Muscle of back (tissue), 11 donors: ENCODE data around the gene HHATL. TPM values are rescaled to one million over a fixed set of nuclear protein-coding genes. Genes with fewer than 3 reads are reported as not detected.

Experiments
- DNase-seq, 3 donors: peaks; one replicate each; pipeline versions ENCODE4 v3.0.0 to v3.0.0-alpha.2; 2013
- polyA plus RNA-seq, 10 donors: library from polyadenylated mRNA; unstranded; fragments of 120-200 nt; gene quantifications; one replicate each; pipeline ENCODE4 v1.2.1, GENCODE V29; 2013; ENCODE audit not compliant: insufficient read length in 10 of 10

The HHATL gene
- polyA plus RNA-seq, 10 donors, result 20.7 to 85.0 (median 48.6) TPM

GRCh38 chr3:42655980-42656679 is 46.5 kb downstream of the HHATL start:
- DNase-seq, result peak in 1 of 3 donors; percentile 30

GRCh38 chr3:42655331-42655888 is 47.2 kb downstream of the HHATL start:
- peak in 1 of 3 donors; percentile 71 for DNase-seq

GRCh38 chr3:42654331-42655201 is 48.0 kb downstream of the HHATL start:
- DNase-seq, result peak; percentile 67 to 88 (median 80)

GRCh38 chr3:42653560-42654330 is 48.9 kb downstream of the HHATL start, which contains the start of gene ZBTB47:
Gene ZBTB47 (plus strand): TSS chr3:42653697. CDS start chr3:42658356, 4,659 bp downstream.
- DNase-seq, result peak in 1 of 3 donors; percentile 45

GRCh38 chr3:42653303-42653559 is 49.4 kb downstream of the HHATL start:
- DNase-seq, result no peak

GRCh38 chr3:42652611-42653302 is 49.8 kb downstream of the HHATL start:
- peak in 1 of 3 donors; percentile 72 for DNase-seq

GRCh38 chr3:42652251-42652610 is 50.4 kb downstream of the HHATL start:
- peak in 1 of 3 donors; percentile 42 for DNase-seq

GRCh38 chr3:42651248-42652091 is 51.1 kb downstream of the HHATL start:
- DNase-seq, result no peak

- no peak for DNase-seq
These were observed 52.8 kb downstream of the HHATL start for GRCh38 chr3:42649783-42650182.

GRCh38 chr3:42649006-42649405 is 53.6 kb downstream of the HHATL start:
- DNase-seq, result no peak

GRCh38 chr3:42647821-42648459 is 54.7 kb downstream of the HHATL start:
- no peak for DNase-seq

Other genes starting within 250 kb of the HHATL start
- gene VIPR1, start 200.2 kb downstream of the HHATL start, polyA plus RNA-seq, result 1 to 10 TPM in 8 of 10 donors, under 1 TPM in 2; 0.75 to 4.5 (median 1.9) TPM
- gene SEC22C, start 120.8 kb downstream of the HHATL start, polyA plus RNA-seq, result 10 to 100 TPM; 18.4 to 27.8 (median 24.4) TPM
- gene SS18L2, start 111.9 kb downstream of the HHATL start, polyA plus RNA-seq, result 10 to 100 TPM; 10.5 to 19.5 (median 12.7) TPM
- 100 to 1,000 TPM in 4 of 10 donors, 10 to 100 TPM in 6; 39.3 to 141 (median 64.6) TPM for gene NKTR, start 102.1 kb downstream of the HHATL start, polyA plus RNA-seq
- gene ZBTB47, start 49.1 kb downstream of the HHATL start, polyA plus RNA-seq, result 10 to 100 TPM; 26.3 to 37.7 (median 28.4) TPM
- 100 to 1,000 TPM in 7 of 10 donors, 10 to 100 TPM in 3; 69.8 to 138 (median 122) TPM for gene KLHL40, start 17.3 kb downstream of the HHATL start, polyA plus RNA-seq
- gene CCDC13, start 70.5 kb upstream of the HHATL start, polyA plus RNA-seq, result under 1 TPM; 0.24 to 0.96 (median 0.44) TPM
- gene HIGD1A, start 101.7 kb upstream of the HHATL start, polyA plus RNA-seq, result 10 to 100 TPM; 76.6 to 96.1 (median 84.9) TPM
- gene ACKR2, start 106.6 kb upstream of the HHATL start, polyA plus RNA-seq, result under 1 TPM; 0.17 to 0.72 (median 0.55) TPM
- gene CYP8B1, start 173.1 kb upstream of the HHATL start, polyA plus RNA-seq, result under 1 TPM in 8 of 10 donors, not detected in 2; 0.03 to 0.12 (median 0.07) TPM
- 10 to 100 TPM; 10.1 to 28.6 (median 15.3) TPM for gene ZNF662, start 203.3 kb upstream of the HHATL start, polyA plus RNA-seq